Endothelial cell of umbilical vein (primary cell): ENCODE results near the gene SMOC2.

Experiments
- CTCF ChIP-seq, 2 donors: IDR thresholded peaks; 1 replicate in 1 of 2; 2 replicates in 1 of 2; pipeline ENCODE4 v1.5.1; 2011; ENCODE audit warnings: low read length in 2 of 2, mild to moderate bottlenecking in 2 of 2, moderate library complexity in 2 of 2, control low read depth in 1 of 2, inconsistent platforms in 1 of 2, low read depth in 1 of 2; ENCODE audit not compliant: insufficient read depth in 1 of 2; ENCODE audit errors: extremely low read depth in 1 of 2
- EZH2 ChIP-seq: IDR thresholded peaks from 2 replicates; pipeline ENCODE4 v1.6.1; 2012; ENCODE audit warnings: borderline replicate concordance, low read depth, mild to moderate bottlenecking, moderate library complexity, low read length, inconsistent platforms; ENCODE audit not compliant: severe bottlenecking
- POLR2A ChIP-seq: IDR thresholded peaks from 2 replicates; pipeline ENCODE4 v1.6.1; 2012; ENCODE audit warnings: low read depth, mild to moderate bottlenecking, control low read depth, low read length
- POLR2AphosphoS5 ChIP-seq: IDR thresholded peaks from 2 replicates; pipeline ENCODE4 v1.6.1; 2012; ENCODE audit warnings: low read depth, mild to moderate bottlenecking, control low read depth, low read length, moderate library complexity; ENCODE audit not compliant: insufficient read depth

GRCh38 chr6:168403370-168404005 is 37.5 kb upstream of the SMOC2 start:
- no peak for TF ChIP-seq EZH2
- no peak for TF ChIP-seq POLR2AphosphoS5
- TF ChIP-seq CTCF (IDR thresholded peaks at IDR 0.05; ENCODE audit: extremely low read depth in 1 of 2, insufficient read depth in 1 of 2, low read depth in 1 of 2, low read length in 2 of 2), result no peak
- no peak for TF ChIP-seq POLR2A
